Stimulated activated CD8-positive, alpha-beta memory T cell treated with anti-CD3 and anti-CD28 coated beads, Interleukin-7, amount 100 ng/mL, for 48 hours (primary cell): ENCODE results near the gene PNLIP.

Source experiments
- DNase-seq, 2 donors: peaks; one replicate each; pipeline ENCODE4 v3.0.0-alpha.2; 2020; ENCODE audit warnings: low read depth in 1 of 2; ENCODE audit errors: extremely low read depth in 1 of 2

The PNLIP gene

GRCh38 chr10:116567335-116567734 is 21.6 kb downstream of the PNLIP start:
- no peak for DNase-seq

- DNase-seq = no peak
Measured at GRCh38 chr10:116574797-116575196, 29.1 kb downstream of the PNLIP start.

DNA sequence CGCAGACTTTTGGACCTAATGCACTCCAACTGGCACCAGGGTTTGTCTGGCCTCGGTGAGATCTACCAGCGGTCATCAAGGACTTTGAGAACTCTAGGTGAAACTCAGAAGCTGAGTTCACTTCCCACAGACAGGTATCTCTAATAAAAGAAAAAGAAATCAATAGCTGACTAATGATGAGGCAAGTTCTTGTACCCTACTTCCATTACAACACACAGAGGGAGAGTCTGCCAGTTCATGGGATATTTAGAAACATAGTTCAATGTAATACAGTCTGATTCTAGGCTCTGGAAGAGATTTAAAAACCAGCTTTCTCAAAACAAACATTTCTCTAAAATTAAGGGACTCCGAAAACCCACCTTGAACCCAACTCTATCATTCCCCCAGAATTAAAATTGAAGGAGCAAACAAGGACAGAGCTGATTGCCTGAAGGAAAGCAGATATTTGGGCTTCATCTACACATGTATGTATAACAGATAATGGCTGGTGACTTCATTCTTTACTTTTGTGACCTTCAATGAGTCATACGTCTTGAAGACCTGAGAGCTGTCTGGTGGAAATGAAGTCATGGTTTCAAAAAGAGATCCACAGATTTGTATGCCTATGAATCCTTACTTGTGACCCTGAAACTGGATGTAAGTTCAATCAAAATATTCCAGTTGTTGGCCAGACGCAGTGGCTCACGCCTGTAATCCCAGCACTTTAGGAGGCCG is 42.3 kb downstream of the PNLIP start:
- DNase-seq = no peak

GRCh38 chr10:116588995-116589394 is 43.3 kb downstream of the PNLIP start:
- DNase-seq = no peak

GRCh38 chr10:116589926-116590325 is 44.2 kb downstream of the PNLIP start:
- no peak for DNase-seq

DNA sequence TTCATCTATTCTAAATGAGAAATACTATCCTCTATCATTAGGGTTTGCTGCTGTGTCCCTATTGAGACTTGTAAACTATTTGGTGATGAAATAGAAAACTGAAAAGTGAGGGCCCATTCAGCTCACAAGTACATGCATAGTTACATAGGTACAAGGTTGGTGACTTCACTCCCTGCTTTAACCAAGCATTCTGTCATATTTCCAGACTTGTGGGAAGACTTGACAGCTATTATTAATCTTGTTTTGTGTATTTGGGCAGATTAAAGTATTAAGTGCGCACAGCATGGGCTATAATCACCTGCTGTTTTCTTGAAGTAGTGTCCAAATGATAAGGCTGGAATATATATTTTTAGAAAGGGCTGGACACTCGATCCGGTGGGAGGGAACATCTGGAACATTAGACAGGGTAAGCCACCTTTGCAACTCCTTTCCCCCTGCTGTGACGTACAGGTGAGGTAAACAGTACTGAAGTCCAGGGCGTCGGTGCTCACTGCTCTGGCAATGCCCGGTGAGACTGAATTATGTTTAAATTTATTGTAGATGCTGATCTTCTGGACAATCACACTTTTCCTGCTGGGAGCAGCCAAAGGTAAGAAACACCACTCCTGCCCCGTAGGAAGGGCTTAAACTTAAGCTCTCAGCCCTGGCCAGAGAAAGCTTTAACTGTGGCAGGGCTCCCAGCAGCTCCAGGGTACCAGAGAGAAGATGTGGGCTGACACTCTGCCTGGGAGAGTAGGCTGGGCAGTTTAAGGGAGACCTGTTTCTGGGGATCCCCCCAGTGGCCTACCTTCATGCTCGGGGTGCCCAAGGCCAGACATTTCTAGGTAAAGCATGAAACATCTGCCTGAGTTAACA is 45.1 kb downstream of the PNLIP start, which contains the start of gene PNLIPRP1:
Gene PNLIPRP1 (plus strand): TSS at position 370 of the 855 bp plus-strand sequence. CDS start 171 bp downstream, at position 541.
- DNase-seq = no peak

DNA sequence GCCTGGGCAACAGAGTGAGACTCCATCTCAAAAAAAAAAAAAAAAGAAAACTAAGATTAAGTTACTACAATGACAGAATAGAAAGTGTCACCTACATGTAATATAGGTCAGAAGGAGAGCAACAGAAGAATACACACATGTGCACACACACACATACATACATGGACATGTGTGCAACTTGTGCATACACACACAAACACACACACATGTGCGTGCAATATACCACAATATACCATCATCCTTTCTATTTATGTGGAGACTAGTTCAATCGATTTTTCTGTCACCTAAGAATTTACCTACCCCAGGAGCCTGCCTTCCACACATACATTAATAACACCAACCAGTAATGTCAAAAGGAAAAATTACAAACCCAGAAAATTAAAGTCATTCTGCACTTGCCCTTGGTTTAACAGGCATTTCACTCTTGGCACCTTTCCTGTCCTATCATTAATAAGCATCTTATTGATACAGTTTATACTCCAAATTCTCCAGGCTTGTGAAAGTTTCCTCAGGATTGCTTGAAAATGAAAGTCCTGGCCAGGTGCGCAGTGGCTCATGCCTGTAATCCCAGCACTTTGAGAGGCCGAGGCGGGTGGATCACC is 47.5 kb downstream of the PNLIP start:
- DNase-seq = no peak

DNA sequence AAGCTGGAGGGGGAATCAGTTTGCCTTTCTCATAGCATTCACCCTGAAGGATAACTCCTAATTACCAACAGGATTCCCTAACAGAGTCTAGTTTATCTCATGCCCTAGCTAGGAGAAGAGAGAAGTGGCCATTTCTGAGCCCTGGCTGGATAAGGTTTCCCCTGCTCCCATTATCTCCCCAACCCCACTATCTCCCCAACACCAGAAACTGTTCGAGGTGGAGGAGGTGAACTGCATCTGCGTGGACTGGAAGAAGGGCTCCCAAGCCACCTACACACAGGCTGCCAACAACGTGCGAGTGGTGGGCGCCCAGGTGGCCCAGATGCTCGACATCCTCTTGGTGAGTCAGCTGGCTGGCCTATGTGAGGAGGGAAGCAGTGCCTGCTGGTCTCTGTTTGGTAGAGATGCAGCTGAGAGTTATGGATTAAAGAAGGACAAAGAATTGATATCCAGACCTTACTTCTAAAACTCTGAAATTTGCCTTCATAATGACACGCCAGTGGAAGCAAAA is 48.8 kb downstream of the PNLIP start:
- DNase-seq = no peak

DNA sequence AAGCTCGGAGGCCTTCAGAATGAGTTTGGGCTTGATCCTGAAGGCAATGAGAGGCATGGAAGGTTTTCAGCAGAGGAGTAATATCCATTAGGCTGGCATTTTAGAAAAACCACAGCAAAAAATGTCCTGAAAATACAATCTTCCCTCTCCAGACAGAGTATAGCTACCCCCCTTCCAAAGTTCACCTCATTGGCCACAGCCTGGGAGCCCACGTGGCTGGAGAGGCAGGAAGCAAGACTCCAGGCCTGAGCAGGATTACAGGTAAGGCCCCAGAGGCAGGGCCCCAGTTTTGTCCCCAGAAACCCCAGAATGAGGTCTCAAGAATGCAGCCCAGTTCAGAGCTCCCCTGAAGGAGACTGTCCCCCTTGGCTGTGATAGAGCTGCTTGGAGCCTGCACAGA is 50.3 kb downstream of the PNLIP start:
- no peak for DNase-seq

GRCh38 chr10:116597543-116597942 is 51.8 kb downstream of the PNLIP start:
- no peak for DNase-seq

GRCh38 chr10:116598329-116598728 is 52.6 kb downstream of the PNLIP start:
- no peak for DNase-seq

- DNase-seq = no peak
Measured at GRCh38 chr10:116599991-116600390, 54.3 kb downstream of the PNLIP start.

DNA sequence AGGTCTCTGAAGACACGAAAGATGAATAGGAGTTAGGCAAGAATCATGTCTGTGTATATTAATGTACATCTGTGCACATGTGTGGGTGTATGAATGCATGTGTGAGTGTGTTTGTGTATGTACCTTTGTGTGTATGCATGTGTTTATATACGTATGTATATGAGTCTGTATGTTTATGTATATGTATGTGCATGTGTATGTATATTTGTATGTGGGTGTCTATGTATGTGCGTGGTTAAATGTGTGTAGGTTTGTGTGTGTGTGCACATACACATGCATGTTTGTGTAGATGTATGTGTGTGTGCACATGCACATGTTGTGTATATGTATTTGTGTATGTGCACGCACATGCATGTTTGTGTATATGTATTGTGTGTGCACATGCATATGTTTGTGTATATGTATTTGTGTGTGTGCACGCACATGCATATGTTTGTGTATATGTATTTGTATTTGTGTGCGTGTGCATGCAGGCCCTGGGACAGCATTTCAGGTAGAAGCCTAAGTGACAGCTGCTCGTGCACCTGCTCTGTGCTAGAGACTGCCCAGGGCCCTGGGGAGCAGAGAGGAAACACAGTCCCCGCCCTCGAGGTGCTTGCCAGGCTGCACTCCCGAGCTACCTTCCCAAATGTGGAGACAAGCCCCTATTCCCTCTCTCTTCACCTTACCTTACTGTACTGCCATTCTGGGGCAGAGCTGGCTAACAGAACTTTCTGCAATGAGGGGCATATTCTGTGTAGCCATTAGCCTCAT is 57.1 kb downstream of the PNLIP start:
- no peak for DNase-seq

- DNase-seq = no peak
Measured at GRCh38 chr10:116606061-116606483, 60.3 kb downstream of the PNLIP start.

DNA sequence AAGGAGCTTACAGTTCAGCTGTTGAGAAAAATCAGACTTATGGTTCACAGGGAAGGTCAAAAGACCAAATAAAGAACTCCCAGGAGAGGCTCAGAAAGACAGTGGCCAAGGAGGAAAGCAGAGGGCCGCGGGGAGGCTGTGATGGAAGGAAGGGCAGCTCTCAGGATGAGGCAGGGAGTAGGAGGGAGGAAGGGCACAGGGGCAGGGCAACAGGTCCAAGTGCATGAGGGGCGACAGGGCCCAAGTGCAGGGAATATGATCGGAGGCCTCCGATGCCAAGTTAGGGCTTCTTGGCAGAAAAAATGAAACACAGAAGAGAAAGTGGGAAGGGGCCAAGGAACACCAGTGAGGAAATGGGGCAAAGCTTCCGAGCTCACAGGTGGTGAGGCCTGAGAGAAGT is 61.6 kb downstream of the PNLIP start:
- no peak for DNase-seq

GRCh38 chr10:116608686-116609594 is 63.2 kb downstream of the PNLIP start:
- DNase-seq = no peak

DNA sequence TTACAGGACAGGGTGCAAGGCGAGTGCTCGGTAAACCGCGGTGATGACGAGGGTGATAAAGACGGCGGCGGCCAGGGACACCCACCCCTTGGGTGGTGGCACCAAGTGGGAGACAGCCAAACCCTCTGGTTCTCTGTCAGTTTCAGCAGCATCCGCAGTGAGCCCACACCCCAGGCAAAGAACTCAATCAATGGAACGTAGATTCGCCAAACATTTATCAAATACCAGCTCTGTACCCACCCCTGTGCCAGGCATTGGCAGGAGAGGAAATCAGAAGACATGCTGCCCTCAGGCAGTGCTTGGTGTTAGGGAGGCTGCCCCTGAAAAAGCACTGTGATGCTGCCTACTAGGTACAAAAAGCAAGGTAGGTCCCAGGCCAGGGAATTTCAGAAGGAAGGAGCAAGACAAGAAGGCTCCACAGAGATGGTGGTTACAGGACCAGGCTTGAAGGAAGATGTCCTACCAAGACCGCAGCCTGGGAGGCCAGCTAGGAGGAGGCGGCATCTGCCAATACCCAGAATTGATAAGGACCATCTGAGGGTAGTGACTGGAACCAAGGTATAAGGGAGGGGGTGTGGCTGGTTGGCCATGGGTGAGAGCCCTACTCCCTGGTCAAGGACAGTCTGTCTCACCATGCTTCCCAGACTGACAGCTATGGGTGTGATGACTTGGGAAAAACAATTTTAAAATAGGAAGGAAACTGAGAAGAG is 64.9 kb downstream of the PNLIP start:
- no peak for DNase-seq

DNA sequence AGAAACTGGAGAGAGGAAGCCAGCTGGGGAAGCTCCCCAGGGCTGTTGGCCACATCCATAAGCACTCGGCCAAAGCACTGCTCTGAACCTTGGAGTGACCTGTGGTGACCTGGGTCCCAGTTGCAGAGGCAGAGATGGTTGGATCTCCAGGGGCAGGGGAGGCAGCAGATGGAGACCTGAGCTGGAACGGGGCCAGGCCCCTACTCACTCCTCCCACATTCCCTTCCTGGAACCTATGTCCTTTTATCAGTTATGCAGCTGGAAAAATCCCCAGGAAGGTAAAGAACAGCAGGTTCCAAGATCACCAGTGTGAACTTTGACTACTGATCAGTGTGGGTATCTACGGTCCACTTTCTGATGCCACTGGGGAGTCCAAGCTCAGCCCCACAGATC is 65.4 kb downstream of the PNLIP start:
- no peak for DNase-seq

- DNase-seq = no peak
Measured at GRCh38 chr10:116612107-116612769, 66.5 kb downstream of the PNLIP start.
